Astrocyte of the spinal cord (primary cell): Measurements from ENCODE around the gene ERC2.

Experiments
- DNase-seq: peaks from one replicate; pipeline ENCODE4 v3.0.0; 2011; ENCODE audit warnings: low read depth, low spot score
- H3K4me3 ChIP-seq: 2 replicates; pipeline ENCODE4 v1.5.1; 2011; ENCODE audit warnings: low read depth, mild to moderate bottlenecking, low read length, moderate library complexity
- in situ Hi-C: cut with HindIII; loops from 2 replicates; pipeline ENCODE4 v1.10.0; 2017; ENCODE audit warnings: low sequenced_read_pairs
- TF ChIP-seq, protein P1 (sequence below): IDR thresholded peaks from 2 replicates; pipeline ENCODE4 v1.5.1; 2012; ENCODE audit warnings: low read depth, mild to moderate bottlenecking, low read length, inconsistent platforms

Gene ERC2

DNA sequence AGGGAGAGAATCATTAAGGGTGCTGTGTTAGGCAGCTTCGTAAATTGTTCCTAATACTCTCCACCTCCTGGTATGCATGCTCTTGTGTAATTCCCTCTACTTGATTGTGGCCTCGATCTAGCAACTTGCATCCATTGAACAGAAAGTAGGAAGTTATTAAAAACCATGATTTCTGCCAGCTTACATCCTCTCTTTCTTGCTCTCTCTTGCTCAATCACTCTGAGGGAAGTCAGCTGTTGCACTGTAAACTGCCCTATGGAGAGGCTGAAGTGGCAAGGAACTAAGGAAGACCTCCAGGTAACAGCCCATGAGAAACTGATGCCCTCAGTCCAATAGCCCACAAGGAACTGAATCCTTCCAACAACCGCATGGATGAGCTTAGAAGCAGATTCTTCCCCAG is 92.6 kb downstream of the ERC2 start:
- TF ChIP-seq, protein P1, sequence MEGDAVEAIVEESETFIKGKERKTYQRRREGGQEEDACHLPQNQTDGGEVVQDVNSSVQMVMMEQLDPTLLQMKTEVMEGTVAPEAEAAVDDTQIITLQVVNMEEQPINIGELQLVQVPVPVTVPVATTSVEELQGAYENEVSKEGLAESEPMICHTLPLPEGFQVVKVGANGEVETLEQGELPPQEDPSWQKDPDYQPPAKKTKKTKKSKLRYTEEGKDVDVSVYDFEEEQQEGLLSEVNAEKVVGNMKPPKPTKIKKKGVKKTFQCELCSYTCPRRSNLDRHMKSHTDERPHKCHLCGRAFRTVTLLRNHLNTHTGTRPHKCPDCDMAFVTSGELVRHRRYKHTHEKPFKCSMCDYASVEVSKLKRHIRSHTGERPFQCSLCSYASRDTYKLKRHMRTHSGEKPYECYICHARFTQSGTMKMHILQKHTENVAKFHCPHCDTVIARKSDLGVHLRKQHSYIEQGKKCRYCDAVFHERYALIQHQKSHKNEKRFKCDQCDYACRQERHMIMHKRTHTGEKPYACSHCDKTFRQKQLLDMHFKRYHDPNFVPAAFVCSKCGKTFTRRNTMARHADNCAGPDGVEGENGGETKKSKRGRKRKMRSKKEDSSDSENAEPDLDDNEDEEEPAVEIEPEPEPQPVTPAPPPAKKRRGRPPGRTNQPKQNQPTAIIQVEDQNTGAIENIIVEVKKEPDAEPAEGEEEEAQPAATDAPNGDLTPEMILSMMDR, result no peak
- no peak for DNase-seq
- in situ Hi-C loops, result no loop called here
- H3K4me3 ChIP-seq, result no peak overlapping the region

DNA sequence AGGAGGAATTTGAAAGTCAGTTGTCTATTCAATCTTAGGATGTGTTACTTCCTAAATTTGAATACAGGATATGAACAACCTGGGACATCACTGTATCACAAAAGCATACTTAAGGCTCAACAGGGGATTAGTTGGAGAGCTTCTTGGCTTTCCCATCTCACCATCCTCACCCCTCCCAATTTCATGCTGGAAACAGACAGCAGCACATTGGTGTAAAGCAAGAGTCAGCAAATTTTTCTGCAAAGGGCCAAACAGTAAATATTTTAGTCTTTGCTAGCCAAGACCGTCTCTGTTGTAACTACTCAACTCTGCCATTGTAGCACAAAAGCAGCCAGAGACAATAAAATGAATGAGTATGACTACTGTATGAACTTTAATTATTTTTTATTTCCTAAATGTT is 94.9 kb downstream of the ERC2 start:
- no peak for DNase-seq
- in situ Hi-C loops, result no loop called here
- TF ChIP-seq, protein P1, result no peak
- H3K4me3 ChIP-seq, result no peak overlapping the region

DNA sequence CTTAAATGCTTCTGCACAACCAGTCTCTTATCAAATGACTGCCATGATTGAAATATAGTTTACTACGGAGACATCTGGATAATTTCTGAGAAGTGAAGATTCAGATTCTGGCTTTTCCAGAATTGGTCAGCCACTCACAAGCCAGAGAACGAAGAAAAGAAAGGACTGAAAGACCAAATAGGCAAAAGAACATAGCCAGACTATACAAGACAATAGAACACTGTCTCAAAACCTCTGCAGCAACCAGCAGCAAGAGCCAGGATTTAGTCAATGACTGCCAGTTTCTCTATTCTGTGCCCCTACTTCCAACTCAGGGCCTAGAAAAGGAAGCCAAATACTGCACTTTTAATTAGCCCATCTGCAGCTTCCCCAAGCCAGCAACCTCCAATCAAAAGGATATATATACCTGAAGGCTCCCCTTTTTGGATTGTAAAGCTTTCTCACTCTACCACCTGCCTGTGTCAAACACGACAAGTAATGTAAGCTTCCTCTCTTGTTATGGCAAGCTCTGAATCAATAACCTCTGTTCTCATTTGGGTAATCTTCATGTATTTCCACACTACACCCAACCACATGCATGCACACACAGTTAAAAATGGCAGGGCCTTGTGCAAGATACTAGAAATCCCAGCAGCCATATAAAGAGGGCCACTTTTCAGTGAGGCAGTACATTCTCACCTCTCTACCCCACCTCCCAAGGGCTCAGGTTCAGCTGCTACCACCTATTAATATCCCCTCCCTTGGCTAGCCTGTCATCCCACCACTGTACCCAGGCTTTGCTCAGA is 97.1 kb downstream of the ERC2 start:
- TF ChIP-seq, protein P1, result no peak
- no peak overlapping the region for H3K4me3 ChIP-seq
- in situ Hi-C loops, result no loop called here
- no peak for DNase-seq

- DNase-seq, result no peak
- TF ChIP-seq, protein P1, result no peak
- H3K4me3 ChIP-seq, result no peak overlapping the region
- in situ Hi-C loops, result no loop called here
These were observed 98.4 kb downstream of the ERC2 start for GRCh38 chr3:56369914-56370313.

GRCh38 chr3:56368846-56369245 is 99.4 kb downstream of the ERC2 start:
- TF ChIP-seq, protein P1, result no peak
- in situ Hi-C loops, result no loop called here
- DNase-seq, result no peak
- H3K4me3 ChIP-seq, result no peak overlapping the region

- DNase-seq, result peak; percentile 45
- TF ChIP-seq, protein P1, result no peak
- in situ Hi-C loops, result no loop called here
- no peak overlapping the region for H3K4me3 ChIP-seq
These were observed 101.6 kb downstream of the ERC2 start for GRCh38 chr3:56366641-56367162.
